Hepatocyte (in vitro differentiated cells): ENCODE results near the gene SEBOX. TPM values are rescaled to one million over a fixed set of nuclear protein-coding genes. Genes with fewer than 3 reads are reported as not detected.

Experiments used
- DNase-seq: peaks from one replicate; pipeline ENCODE4 v3.0.0-alpha.2; 2016; ENCODE audit warnings: low spot score
- H2AFZ ChIP-seq: fragments of 200-600 bp; sonication (generic); 2 replicates; pipeline ENCODE4 v1.6.0; 2016; ENCODE audit warnings: antibody characterized with exemption, mild to moderate bottlenecking
- H3K27ac ChIP-seq: fragments of 200-600 bp; sonication (generic); 2 replicates; pipeline ENCODE4 v1.5.1; 2016; ENCODE audit warnings: mild to moderate bottlenecking
- H3K27me3 ChIP-seq: fragments of 200-600 bp; sonication (generic); 2 replicates; pipeline ENCODE4 v1.6.1; 2016
- H3K36me3 ChIP-seq: fragments of 200-600 bp; sonication (generic); replicated peaks from 2 replicates; pipeline ENCODE4 v1.5.1; 2016; ENCODE audit warnings: low read depth; ENCODE audit not compliant: insufficient read depth
- H3K4me1 ChIP-seq: fragments of 200-600 bp; sonication (generic); 2 replicates; pipeline ENCODE4 v1.5.1; 2016; ENCODE audit warnings: mild to moderate bottlenecking, moderate library complexity; ENCODE audit not compliant: insufficient read depth
- H3K4me2 ChIP-seq: fragments of 200-600 bp; sonication (generic); 2 replicates; pipeline ENCODE4 v1.6.0; 2016
- H3K4me3 ChIP-seq: fragments of 200-600 bp; sonication (generic); 2 replicates; pipeline ENCODE4 v1.5.1; 2016; ENCODE audit warnings: mild to moderate bottlenecking
- H3K79me2 ChIP-seq: fragments of 200-600 bp; sonication (generic); 2 replicates; pipeline ENCODE4 v1.6.0; 2017; ENCODE audit warnings: mild to moderate bottlenecking
- H3K9me2 ChIP-seq: fragments of 200-600 bp; sonication (generic); replicated peaks from 2 replicates; pipeline ENCODE4 v1.6.0; 2017; ENCODE audit warnings: mild to moderate bottlenecking; ENCODE audit not compliant: insufficient read depth
- H3K9me3 ChIP-seq: fragments of 200-600 bp; sonication (generic); 2 replicates; pipeline ENCODE4 v1.5.1; 2016; ENCODE audit warnings: low read depth, mild to moderate bottlenecking
- H4K20me1 ChIP-seq: fragments of 200-600 bp; sonication (generic); 2 replicates; pipeline ENCODE4 v1.6.0; 2016; ENCODE audit warnings: mild to moderate bottlenecking; ENCODE audit not compliant: insufficient read depth, poor library complexity, severe bottlenecking
- CTCF ChIP-seq: fragments of 200-600 bp; sonication (generic); IDR thresholded peaks from 2 replicates; pipeline ENCODE4 v1.5.1; 2016; ENCODE audit warnings: antibody characterized with exemption, mild to moderate bottlenecking; ENCODE audit not compliant: poor library complexity
- EZH2 ChIP-seq: fragments of 200-600 bp; sonication (generic); IDR thresholded peaks from 2 replicates; pipeline ENCODE4 v1.6.1; 2016; ENCODE audit warnings: antibody characterized with exemption, mild to moderate bottlenecking, borderline replicate concordance
- EZH2phosphoT487 ChIP-seq: fragments of 200-600 bp; sonication (generic); IDR thresholded peaks from one replicate; pipeline ENCODE4 v1.6.1; 2018; ENCODE audit warnings: antibody characterized with exemption, mild to moderate bottlenecking, low read depth, moderate library complexity; ENCODE audit not compliant: unreplicated experiment, severe bottlenecking
- WGBS: methylation state at CpG from one replicate; pipeline ENCODE4 v1.1.6; 2016; ENCODE audit warnings: low lambda C conversion rate; ENCODE audit errors: missing lambda C conversion rate; 5-methylcytosine and 5-hydroxymethylcytosine counted together
- polyA plus RNA-seq: library from polyadenylated mRNA; unstranded; fragments of >200 nt; fragmentation: Nextera tagmentation; extraction: Ambion mirVana; gene quantifications from 2 replicates; pipeline ENCODE4 v1.2.1, GENCODE V29; 2016
- total RNA-seq: library from RNA; depleted of rRNA; stranded (reverse); fragments of >200 nt; gene quantifications from 2 replicates; pipeline ENCODE4 v1.2.3, GENCODE V29; 2014

Gene SEBOX
- total and polyA plus RNA-seq, 2 experiments from 2014 or later, result not detected

- no peaks in the 10 kb centered on the region for H3K9me2 ChIP-seq
- TF ChIP-seq EZH2 (no peak), EZH2phosphoT487 (no peak), CTCF (no peak)
- WGBS, result 89% methylated on average over 19 of the region's 21 CpGs
These were observed 2.8 kb upstream of the SEBOX start for GRCh38 chr17:28367641-28368305.

GRCh38 chr17:28366605-28367004 is 1.6 kb upstream of the SEBOX start:
- TF ChIP-seq CTCF, result no peak
- no peak for TF ChIP-seq EZH2
- TF ChIP-seq EZH2phosphoT487, result no peak
- H2AFZ ChIP-seq, result no peak overlapping the region
- no peaks in the 10 kb centered on the region for H3K27me3 ChIP-seq
- H3K9me3 ChIP-seq, result no peaks in the 10 kb centered on the region
- H3K79me2 ChIP-seq, result no peaks in the 10 kb centered on the region
- H3K36me3 ChIP-seq, result no peaks in the 10 kb centered on the region
- no peaks in the 10 kb centered on the region for H3K9me2 ChIP-seq
- 89% methylated on average over 1 of the region's 1 CpG for WGBS
- DNase-seq, result no peak
- H3K4me1 ChIP-seq, result peaks cover 14% of the 10 kb centered on the region
- H3K4me2 ChIP-seq, result no peak overlapping the region
- no peak overlapping the region for H3K4me3 ChIP-seq
- H3K27ac ChIP-seq, result no peak overlapping the region
- no peaks in the 10 kb centered on the region for H4K20me1 ChIP-seq

More at GRCh38 chr17:28367641-28368305, 2.8 kb upstream of the SEBOX start:
- Histone ChIP-seq H3K36me3 (no peaks in the 10 kb centered on the region), H2AFZ (no peak overlapping the region), H3K79me2 (peaks cover 3% of the 10 kb centered on the region), H3K27ac (no peak overlapping the region), H3K9me3 (no peaks in the 10 kb centered on the region), H4K20me1 (peaks cover 4% of the 10 kb centered on the region), H3K4me1 (peaks cover 20% of the 10 kb centered on the region), H3K27me3 (peaks cover under 1% of the 10 kb centered on the region), H3K4me2 (peak overlapping the region; percentile 41), H3K4me3 (no peak overlapping the region)
- DNase-seq, result peak; percentile 5

- Histone ChIP-seq H3K27me3 (no peaks in the 10 kb centered on the region), H2AFZ (no peak overlapping the region), H3K9me3 (no peaks in the 10 kb centered on the region), H4K20me1 (no peaks in the 10 kb centered on the region), H3K36me3 (no peaks in the 10 kb centered on the region), H3K4me1 (peaks cover 14% of the 10 kb centered on the region), H3K4me3 (no peak overlapping the region), H3K9me2 (no peaks in the 10 kb centered on the region), H3K27ac (no peak overlapping the region), H3K79me2 (no peaks in the 10 kb centered on the region), H3K4me2 (no peak overlapping the region)
- WGBS, result 89% methylated on average over 3 of the region's 3 CpGs
- TF ChIP-seq EZH2 (no peak), CTCF (no peak), EZH2phosphoT487 (no peak)
- no peak for DNase-seq
These were observed 488 bp upstream of the SEBOX start for GRCh38 chr17:28365487-28365886.
